ENCODE measurements around the gene SCGB1A1.
"Not testable (repeated sequence)": the region's sequence is repeated elsewhere in the genome, so short reads cannot be mapped to it uniquely, and the experiment has no call there.

Gene SCGB1A1

GRCh38 chr11:62449912-62450311, 31.1 kb downstream of the SCGB1A1 start:
- DNase-seq (ENCODE audit: low read depth, low spot score), result not testable (repeated sequence)

- no peak for DNase-seq (ENCODE audit: low read depth, low spot score)
Measured at GRCh38 chr11:62450543-62451240, 31.9 kb downstream of the SCGB1A1 start.

GRCh38 chr11:62451241-62451621, 32.4 kb downstream of the SCGB1A1 start:
- no peak for DNase-seq (ENCODE audit: low read depth, low spot score)

- no peak for DNase-seq (ENCODE audit: low read depth, low spot score)
Measured at GRCh38 chr11:62452261-62452660, 33.4 kb downstream of the SCGB1A1 start.

- no peak for DNase-seq (ENCODE audit: low read depth, low spot score)
Measured at GRCh38 chr11:62452839-62453468, 34.1 kb downstream of the SCGB1A1 start.

- no peak for DNase-seq (ENCODE audit: low read depth, low spot score)
Measured at GRCh38 chr11:62456630-62457029, 37.8 kb downstream of the SCGB1A1 start.

GRCh38 chr11:62457478-62457877, 38.6 kb downstream of the SCGB1A1 start:
- DNase-seq (ENCODE audit: low read depth, low spot score), result no peak

GRCh38 chr11:62458212-62459002, 39.6 kb downstream of the SCGB1A1 start:
- DNase-seq (ENCODE audit: low read depth, low spot score), result no peak

- DNase-seq (ENCODE audit: low read depth, low spot score), result no peak
Measured at GRCh38 chr11:62459080-62459479, 40.2 kb downstream of the SCGB1A1 start.

- no peak for DNase-seq (ENCODE audit: low read depth, low spot score)
Measured at GRCh38 chr11:62461740-62462507, 43.1 kb downstream of the SCGB1A1 start.

GRCh38 chr11:62462508-62462892, 43.7 kb downstream of the SCGB1A1 start:
- DNase-seq (ENCODE audit: low read depth, low spot score), result no peak

- no peak for DNase-seq (ENCODE audit: low read depth, low spot score)
Measured at GRCh38 chr11:62463121-62463542, 44.3 kb downstream of the SCGB1A1 start.

GRCh38 chr11:62464655-62465054, 45.8 kb downstream of the SCGB1A1 start:
- DNase-seq (ENCODE audit: low read depth, low spot score), result no peak

- no peak for DNase-seq (ENCODE audit: low read depth, low spot score)
Measured at GRCh38 chr11:62466444-62466843, 47.6 kb downstream of the SCGB1A1 start.

- DNase-seq (ENCODE audit: low read depth, low spot score), result no peak
Measured at GRCh38 chr11:62468577-62468976, 49.7 kb downstream of the SCGB1A1 start.

- DNase-seq (ENCODE audit: low read depth, low spot score), result no peak
Measured at GRCh38 chr11:62471603-62472002, 52.8 kb downstream of the SCGB1A1 start.

- DNase-seq (ENCODE audit: low read depth, low spot score), result no peak
Measured at GRCh38 chr11:62472063-62472884, 53.4 kb downstream of the SCGB1A1 start.

All from smooth muscle cell of the brain vasculature (primary cell).